ENCODE data around the gene GPC1.

The GPC1 gene

GRCh38 chr2:240448387-240449274 lies 13.2 kb downstream of the GPC1 start:
- DNase-seq (ENCODE audit: low spot score in 2 of 2) (no peak), ATAC-seq (replicated peaks; ENCODE audit: extremely low read depth, poor library complexity, severe bottlenecking) (no peak)
- peaks cover 62% of the 10 kb centered on the region for H3K27me3 Mint-ChIP-seq
- H3K9me3 Mint-ChIP-seq = no peaks in the 10 kb centered on the region
- peaks cover 4% of the 10 kb centered on the region for H3K36me3 Mint-ChIP-seq (ENCODE audit: insufficient read depth)
- H3K4me3 Mint-ChIP-seq = no peak overlapping the region
- H3K27ac Mint-ChIP-seq (ENCODE audit: low read depth) = no peak overlapping the region
- H3K4me1 Mint-ChIP-seq = peaks cover 7% of the 10 kb centered on the region

DNA sequence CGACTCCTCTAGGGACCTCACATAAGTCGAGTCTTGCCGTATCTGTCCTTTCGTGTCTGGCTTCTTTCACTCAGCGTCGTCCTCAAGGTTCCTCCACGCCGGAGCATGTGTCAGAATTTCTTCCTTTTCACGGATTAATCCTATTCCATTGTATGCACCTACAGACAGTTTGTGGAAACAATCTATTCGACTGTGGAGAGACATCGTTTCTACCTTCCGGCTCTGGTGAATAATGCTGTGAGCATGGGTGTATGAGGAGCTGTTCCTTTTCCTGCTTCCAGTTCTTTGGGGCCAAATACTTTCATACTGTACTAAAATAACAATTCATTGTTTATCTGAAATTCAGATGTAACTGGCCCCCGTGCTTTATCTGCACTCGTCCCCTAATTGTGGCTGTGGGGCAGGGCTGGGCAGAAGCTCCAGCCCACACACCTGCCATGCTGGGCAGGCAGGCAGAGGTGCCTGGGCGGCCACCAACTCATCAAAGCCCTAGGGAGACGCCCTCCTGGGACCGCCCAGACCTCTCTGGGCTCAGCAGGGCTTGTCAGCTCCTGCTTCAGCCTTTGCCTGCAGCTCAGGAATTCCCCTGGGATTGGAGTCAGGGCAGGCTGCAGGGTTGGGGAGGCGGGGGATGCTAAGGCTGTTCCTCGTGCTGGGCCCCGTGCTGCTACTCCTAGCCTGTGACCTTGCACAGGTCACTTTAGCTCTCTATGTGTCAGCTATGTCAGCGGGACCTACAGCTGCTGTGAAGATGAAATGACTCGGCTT lies 14.5 kb downstream of the GPC1 start:
- H3K27ac Mint-ChIP-seq (ENCODE audit: low read depth) = no peak overlapping the region
- ATAC-seq (replicated peaks; ENCODE audit: extremely low read depth, poor library complexity, severe bottlenecking) = no peak

GRCh38 chr2:240450532-240451107 lies 15.2 kb downstream of the GPC1 start:
- peaks cover 16% of the 10 kb centered on the region for H3K4me1 Mint-ChIP-seq
- no peak overlapping the region for H3K27ac Mint-ChIP-seq (ENCODE audit: low read depth)
- H3K4me3 Mint-ChIP-seq = no peak overlapping the region
- no peaks in the 10 kb centered on the region for H3K9me3 Mint-ChIP-seq
- ATAC-seq (replicated peaks; ENCODE audit: extremely low read depth, poor library complexity, severe bottlenecking) = no peak
- H3K36me3 Mint-ChIP-seq (ENCODE audit: insufficient read depth) = peaks cover 2% of the 10 kb centered on the region
- H3K27me3 Mint-ChIP-seq = peaks cover 78% of the 10 kb centered on the region
- no peak for DNase-seq (ENCODE audit: low spot score in 2 of 2)

More for the DNA sequence above, 14.5 kb downstream of the GPC1 start:
- H3K36me3 Mint-ChIP-seq (ENCODE audit: insufficient read depth) = peaks cover 2% of the 10 kb centered on the region
- H3K4me1 Mint-ChIP-seq = peaks cover 15% of the 10 kb centered on the region
- no peaks in the 10 kb centered on the region for H3K9me3 Mint-ChIP-seq
- DNase-seq (ENCODE audit: low spot score in 2 of 2) = no peak
- no peak overlapping the region for H3K4me3 Mint-ChIP-seq
- peaks cover 74% of the 10 kb centered on the region for H3K27me3 Mint-ChIP-seq

- Mint-ChIP-seq H3K27me3 (peaks cover 75% of the 10 kb centered on the region), H3K4me3 (peak overlapping the region; percentile 75), H3K9me3 (no peaks in the 10 kb centered on the region), H3K36me3 (ENCODE audit: insufficient read depth) (peaks cover 2% of the 10 kb centered on the region), H3K4me1 (peaks cover 16% of the 10 kb centered on the region), H3K27ac (ENCODE audit: low read depth) (no peak overlapping the region)
- DNase-seq (ENCODE audit: low spot score in 2 of 2) = no peak
- ATAC-seq (replicated peaks; ENCODE audit: extremely low read depth, poor library complexity, severe bottlenecking) = no peak
These were observed 15.7 kb downstream of the GPC1 start for GRCh38 chr2:240451108-240451611.

GRCh38 chr2:240451791-240452461 lies 16.5 kb downstream of the GPC1 start:
- DNase-seq (ENCODE audit: low spot score in 2 of 2) (no peak), ATAC-seq (replicated peaks; ENCODE audit: extremely low read depth, poor library complexity, severe bottlenecking) (no peak)
- Mint-ChIP-seq H3K9me3 (no peaks in the 10 kb centered on the region), H3K27me3 (peaks cover 75% of the 10 kb centered on the region), H3K27ac (ENCODE audit: low read depth) (no peak overlapping the region), H3K36me3 (ENCODE audit: insufficient read depth) (peaks cover 3% of the 10 kb centered on the region), H3K4me1 (peaks cover 16% of the 10 kb centered on the region), H3K4me3 (peak overlapping the region; percentile 75)

- Mint-ChIP-seq H3K4me1 (peaks cover 16% of the 10 kb centered on the region), H3K9me3 (no peaks in the 10 kb centered on the region), H3K4me3 (peak overlapping the region; percentile 75), H3K27me3 (peaks cover 73% of the 10 kb centered on the region), H3K36me3 (ENCODE audit: insufficient read depth) (peaks cover 6% of the 10 kb centered on the region), H3K27ac (ENCODE audit: low read depth) (no peak overlapping the region)
- peak; percentile 24 for ATAC-seq (replicated peaks; ENCODE audit: extremely low read depth, poor library complexity, severe bottlenecking)
- no peak for DNase-seq (ENCODE audit: low spot score in 2 of 2)
These were observed 17.2 kb downstream of the GPC1 start for GRCh38 chr2:240452462-240453256.

DNA sequence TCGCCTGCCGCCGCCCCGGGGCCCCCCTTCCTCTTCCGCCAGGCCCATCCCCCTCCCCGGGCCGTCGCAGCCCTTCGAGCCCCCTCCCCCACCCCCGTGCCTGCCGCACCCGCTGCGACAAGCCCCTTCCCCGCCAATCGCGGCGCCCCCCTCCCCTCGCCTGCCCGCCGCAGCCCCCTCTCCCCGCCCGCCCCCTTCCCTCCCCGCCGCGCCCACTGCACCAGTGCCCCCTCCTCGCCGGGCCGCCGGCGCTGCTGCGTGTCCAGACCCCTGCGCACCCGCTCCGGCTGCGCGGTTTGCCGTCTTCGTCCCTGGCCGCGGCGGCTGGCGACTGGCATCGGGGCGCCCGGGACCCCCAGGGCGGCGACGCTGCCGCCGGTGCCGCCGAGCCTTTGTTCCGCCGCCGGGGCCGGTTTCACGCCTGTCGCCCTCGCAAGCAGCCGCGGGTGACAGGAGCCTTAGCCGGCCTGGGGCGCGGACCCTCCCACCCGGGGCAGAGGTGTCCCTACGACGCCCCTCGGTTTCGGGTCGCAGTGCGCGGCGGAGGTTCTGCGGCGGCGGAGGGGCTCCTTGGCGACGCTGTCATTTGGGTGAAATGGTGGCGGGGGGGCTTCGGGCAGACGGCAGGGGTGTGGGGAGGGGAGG lies 18.1 kb downstream of the GPC1 start:
- no peak for ATAC-seq (replicated peaks; ENCODE audit: extremely low read depth, poor library complexity, severe bottlenecking)
- peak overlapping the region; percentile 70 for H3K4me3 Mint-ChIP-seq
- DNase-seq (ENCODE audit: low spot score in 2 of 2) = no peak

GRCh38 chr2:240454106-240454901 lies 18.8 kb downstream of the GPC1 start:
- H3K27ac Mint-ChIP-seq (ENCODE audit: low read depth) = no peak overlapping the region
- H3K4me1 Mint-ChIP-seq = peaks cover 16% of the 10 kb centered on the region
- peak overlapping the region; percentile 70 for H3K4me3 Mint-ChIP-seq
- H3K9me3 Mint-ChIP-seq = no peaks in the 10 kb centered on the region
- H3K27me3 Mint-ChIP-seq = peaks cover 58% of the 10 kb centered on the region
- no peak for ATAC-seq (replicated peaks; ENCODE audit: extremely low read depth, poor library complexity, severe bottlenecking)
- no peak for DNase-seq (ENCODE audit: low spot score in 2 of 2)
- peaks cover 10% of the 10 kb centered on the region for H3K36me3 Mint-ChIP-seq (ENCODE audit: insufficient read depth)

More for the DNA sequence above, 18.1 kb downstream of the GPC1 start:
- peaks cover 16% of the 10 kb centered on the region for H3K4me1 Mint-ChIP-seq
- H3K9me3 Mint-ChIP-seq = no peaks in the 10 kb centered on the region
- peaks cover 65% of the 10 kb centered on the region for H3K27me3 Mint-ChIP-seq
- peaks cover 10% of the 10 kb centered on the region for H3K36me3 Mint-ChIP-seq (ENCODE audit: insufficient read depth)
- H3K27ac Mint-ChIP-seq (ENCODE audit: low read depth) = no peak overlapping the region

DNA sequence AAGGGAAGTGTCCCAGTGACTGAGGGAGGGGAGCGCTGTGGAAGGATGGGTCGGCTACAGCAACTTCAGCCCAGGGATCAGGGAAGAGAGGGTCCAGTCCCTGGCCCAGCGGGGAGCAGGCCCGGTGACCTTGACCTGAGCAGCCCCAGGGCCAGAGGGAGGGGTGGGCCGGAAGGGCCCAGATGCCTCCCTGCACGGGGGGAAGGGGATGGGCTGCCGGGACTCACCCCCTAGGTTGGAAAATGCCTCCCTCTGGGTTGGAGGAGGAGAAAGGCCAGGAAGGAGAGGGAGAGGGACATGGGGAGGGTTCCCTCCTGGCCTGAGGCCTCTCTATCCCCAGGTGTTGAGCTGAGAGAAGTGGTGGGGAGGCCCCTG lies 19.8 kb downstream of the GPC1 start:
- H3K27me3 Mint-ChIP-seq = peaks cover 48% of the 10 kb centered on the region
- no peak overlapping the region for H3K4me3 Mint-ChIP-seq
- no peak for DNase-seq (ENCODE audit: low spot score in 2 of 2)
- peaks cover 16% of the 10 kb centered on the region for H3K4me1 Mint-ChIP-seq
- ATAC-seq (replicated peaks; ENCODE audit: extremely low read depth, poor library complexity, severe bottlenecking) = no peak
- no peak overlapping the region for H3K27ac Mint-ChIP-seq (ENCODE audit: low read depth)
- H3K9me3 Mint-ChIP-seq = no peaks in the 10 kb centered on the region
- H3K36me3 Mint-ChIP-seq (ENCODE audit: insufficient read depth) = peaks cover 10% of the 10 kb centered on the region

DNA sequence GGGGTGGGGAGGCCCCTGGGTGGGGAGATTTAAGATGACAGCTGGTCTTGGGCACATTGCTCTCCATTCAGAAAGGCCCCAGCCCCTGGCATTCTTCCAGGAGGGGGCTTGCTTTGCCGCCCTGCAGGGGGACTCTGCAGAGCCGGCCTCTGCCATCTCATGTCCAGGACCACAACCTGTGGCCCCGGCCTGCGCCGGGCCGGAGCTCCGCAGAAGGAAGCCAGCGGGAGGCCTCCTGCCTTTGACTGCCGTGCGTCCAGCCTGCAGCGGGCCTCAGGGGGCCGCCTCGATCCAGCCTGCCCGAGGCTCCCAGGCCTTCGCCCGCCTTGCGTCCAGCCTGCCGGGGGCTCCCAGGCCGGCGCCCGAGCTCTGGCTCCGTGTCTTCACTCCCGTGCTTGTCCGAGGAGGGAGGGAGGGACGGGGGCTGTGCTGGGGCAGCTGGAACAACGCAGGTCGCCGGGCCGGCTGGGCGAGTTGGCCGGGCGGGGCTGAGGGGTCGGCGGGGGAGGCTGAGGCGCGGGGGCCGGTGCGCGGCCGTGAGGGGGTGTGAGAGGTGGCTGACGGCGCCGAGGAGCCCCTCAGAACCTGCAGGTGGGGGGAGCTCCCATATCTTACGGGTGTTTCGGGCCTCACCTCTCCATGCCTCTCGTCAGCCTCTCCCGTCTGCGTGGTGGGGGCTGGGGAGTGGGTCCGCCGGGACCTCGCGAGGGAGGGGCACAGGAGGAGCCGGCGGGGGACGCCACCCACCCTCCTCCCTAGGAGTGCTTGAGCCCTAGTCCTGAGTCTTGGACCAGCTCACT lies 20.4 kb downstream of the GPC1 start:
- Mint-ChIP-seq H3K9me3 (no peaks in the 10 kb centered on the region), H3K4me1 (peaks cover 16% of the 10 kb centered on the region), H3K36me3 (ENCODE audit: insufficient read depth) (peaks cover 10% of the 10 kb centered on the region), H3K4me3 (no peak overlapping the region), H3K27ac (ENCODE audit: low read depth) (no peak overlapping the region), H3K27me3 (peaks cover 42% of the 10 kb centered on the region)
- DNase-seq (ENCODE audit: low spot score in 2 of 2) (no peak), ATAC-seq (replicated peaks; ENCODE audit: extremely low read depth, poor library complexity, severe bottlenecking) (no peak)
